GM12801 (cell line): ENCODE data around the gene SPTLC1.

Source experiments
- CTCF ChIP-seq: IDR thresholded peaks from one replicate; pipeline ENCODE4 v1.5.1; 2011; ENCODE audit warnings: control low read depth; ENCODE audit not compliant: insufficient read length; ENCODE audit errors: extremely low read depth

The SPTLC1 gene

GRCh38 chr9:92140754-92141143, 25.5 kb upstream of the SPTLC1 start:
- no peak for TF ChIP-seq CTCF

GRCh38 chr9:92140074-92140753, 25.0 kb upstream of the SPTLC1 start:
- TF ChIP-seq CTCF: peak; percentile 10

- TF ChIP-seq CTCF: no peak
Observed at GRCh38 chr9:92138157-92138959, 23.1 kb upstream of the SPTLC1 start.

GRCh38 chr9:92136184-92136858, 21.1 kb upstream of the SPTLC1 start:
- TF ChIP-seq CTCF: no peak

- no peak for TF ChIP-seq CTCF
Observed at GRCh38 chr9:92135576-92135975, 20.4 kb upstream of the SPTLC1 start.

GRCh38 chr9:92133949-92134604, 18.9 kb upstream of the SPTLC1 start:
- peak; percentile 60 for TF ChIP-seq CTCF

- TF ChIP-seq CTCF: no peak
Observed at GRCh38 chr9:92132501-92132900, 17.3 kb upstream of the SPTLC1 start.
